GM12878 (cell line): ENCODE measurements around the gene AASDHPPT. TPM values are rescaled to one million over a fixed set of nuclear protein-coding genes. Genes with fewer than 3 reads are reported as not detected.

ENCODE experiments used
- BHLHE40 ChIP-seq, 2 experiments: fragments of 450-650 bp in 1 of 2; IDR thresholded peaks; 2 replicates each; pipeline ENCODE4 v1.6.1; 2011 to 2017; ENCODE audit warnings: low read depth in 2 of 2, borderline replicate concordance in 1 of 2, improper control_type of control experiment in 1 of 2, low read length in 1 of 2, mild to moderate bottlenecking in 1 of 2
- E2F8 ChIP-seq: fragments of 450-650 bp; IDR thresholded peaks from 2 replicates; pipeline ENCODE4 v1.6.1; 2018; ENCODE audit warnings: mild to moderate bottlenecking, low read depth, moderate library complexity; ENCODE audit not compliant: partially characterized antibody
- REST ChIP-seq: IDR thresholded peaks from 2 replicates; pipeline ENCODE4 v1.6.1; 2012; ENCODE audit warnings: mild to moderate bottlenecking, low read depth, low read length
- SMAD5 ChIP-seq: IDR thresholded peaks from 2 replicates; pipeline ENCODE4 v1.6.1; 2016; ENCODE audit warnings: antibody characterized with exemption, low read depth
- polyA plus RNA-seq, 11 experiments: library from polyadenylated mRNA; depleted of rRNA in 4 of 11; unstranded in 6 of 11; stranded (reverse) in 5 of 11; fragments of >200 nt; fragmentation: Nextera tagmentation in 4 of 11; fragmentation: Illumina TruSeq in 1 of 11; extraction: Ambion mirVana in 4 of 11; extraction: Trizol in 1 of 11; gene quantifications; 1 replicate in 1 of 11; 2 replicates in 10 of 11; pipeline versions ENCODE4 v1.2.1 to v1.2.3, GENCODE V29; 2011 to 2016; ENCODE audit warnings: inconsistent platforms in 2 of 11, missing spikeins in 2 of 11, low read depth in 1 of 11
- total RNA-seq, 4 experiments: library from RNA; depleted of rRNA in 3 of 4; stranded (reverse); fragments of >200 nt in 3 of 4; fragmentation: Illumina TruSeq in 1 of 4; extraction: Trizol in 1 of 4; gene quantifications; 2 replicates each; pipeline versions ENCODE4 v1.2.1 to v1.2.3, GENCODE V29; 2013 to 2021

Gene AASDHPPT
- total and polyA plus RNA-seq, 10 of the 15 experiments (the other 5 are each of a cell fraction or from before 2014, with no cell fraction given): 37.3 to 92.6 (median 50.5) TPM

- TF ChIP-seq E2F8 (no peak), BHLHE40 (IDR thresholded peaks at IDR 0.05; ENCODE audit: borderline replicate concordance in 1 of 2, low read depth in 2 of 2, low read length in 1 of 2) (0 out of 4 replicates have a peak, but pooled peaks of 1 of the 2 experiments have one; percentile 37), REST (no peak), SMAD5 (peak; percentile 56; the same call in 1 of the 2 replicates)
These were observed at the start of gene AASDHPPT (continued) for GRCh38 chr11:106077609-106078455.
